GM21576 (cell line): ENCODE measurements around the gene NUAK2.
A peak's percentile ranks its signal among the peaks of the same experiment; 100 is the strongest.

Source experiments
- ATAC-seq: cut with Tn5 transposase; IDR thresholded peaks from one replicate; pipeline ENCODE4 v1.9.1; 2021; ENCODE audit warnings: mild to moderate bottlenecking, moderate library complexity; ENCODE audit not compliant: unreplicated experiment

Gene NUAK2

GRCh38 chr1:205275916-205276688 is 45.4 kb downstream of the NUAK2 start:
- ATAC-seq = no peak

DNA sequence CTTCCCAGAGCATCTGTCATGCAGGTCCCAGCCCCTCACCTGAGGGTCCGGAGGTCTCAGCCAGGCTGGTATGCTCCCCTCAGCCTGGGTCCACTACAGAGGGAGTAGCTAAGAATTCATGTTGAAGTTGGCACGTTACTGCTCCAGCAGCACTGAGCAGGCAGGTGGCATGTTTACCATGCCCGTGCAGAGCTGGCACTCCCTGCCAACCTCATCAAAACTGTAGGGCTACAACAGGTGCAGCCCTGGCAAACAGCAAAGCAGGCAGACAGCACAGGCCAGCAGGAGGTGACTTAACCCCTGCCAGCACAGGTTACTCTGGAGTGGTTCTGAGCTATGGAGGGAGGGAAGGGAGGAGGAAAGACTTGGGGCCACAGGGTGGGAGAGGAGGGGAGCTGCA is 46.4 kb downstream of the NUAK2 start:
- no peak for ATAC-seq

- no peak for ATAC-seq
These were observed 47.4 kb downstream of the NUAK2 start for GRCh38 chr1:205274041-205274691.

GRCh38 chr1:205273551-205273982 is 48.0 kb downstream of the NUAK2 start:
- peak; percentile 73 for ATAC-seq

DNA sequence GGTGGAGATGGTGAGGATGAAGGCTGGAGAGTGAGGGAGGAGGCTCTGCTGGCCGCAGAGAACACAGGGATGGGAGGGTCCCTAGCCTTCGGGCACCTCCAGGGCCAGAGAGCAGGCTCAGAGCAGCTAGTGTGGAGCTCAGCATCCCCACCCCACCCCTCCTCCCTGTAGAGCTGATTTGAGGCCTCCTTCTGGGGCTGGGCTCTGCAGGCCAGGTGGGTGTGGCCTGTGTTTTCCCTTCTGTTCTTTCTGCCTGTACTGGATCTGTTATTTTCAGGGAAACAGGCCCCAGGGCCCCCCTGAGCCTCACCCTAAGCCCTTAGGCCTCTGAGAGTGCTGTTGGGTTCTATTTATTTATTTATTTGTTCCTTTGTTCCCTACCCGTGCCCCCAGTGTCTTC is 49.0 kb downstream of the NUAK2 start:
- no peak for ATAC-seq

- ATAC-seq = no peak
These were observed 49.8 kb downstream of the NUAK2 start for GRCh38 chr1:205271745-205272144.

DNA sequence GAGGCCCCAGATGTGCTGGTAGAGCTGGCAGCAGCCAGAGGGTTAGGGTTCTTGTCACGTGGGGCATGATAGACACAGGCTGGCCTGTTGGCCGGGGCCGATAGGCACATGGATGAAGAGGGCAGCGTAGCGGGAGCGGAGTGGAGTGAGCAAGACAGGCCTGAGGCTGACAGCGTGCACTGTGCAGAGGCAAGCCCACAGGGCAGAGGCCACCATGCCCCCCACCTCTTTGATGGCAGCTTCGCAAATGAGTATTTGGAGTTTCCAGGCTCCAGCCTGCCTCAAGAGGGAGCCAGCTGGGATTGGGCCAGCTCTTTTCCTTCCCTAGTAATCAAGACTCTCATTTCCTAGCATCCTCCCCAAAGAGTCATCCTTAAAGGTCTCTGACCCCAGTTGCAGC is 50.3 kb downstream of the NUAK2 start:
- ATAC-seq = no peak

DNA sequence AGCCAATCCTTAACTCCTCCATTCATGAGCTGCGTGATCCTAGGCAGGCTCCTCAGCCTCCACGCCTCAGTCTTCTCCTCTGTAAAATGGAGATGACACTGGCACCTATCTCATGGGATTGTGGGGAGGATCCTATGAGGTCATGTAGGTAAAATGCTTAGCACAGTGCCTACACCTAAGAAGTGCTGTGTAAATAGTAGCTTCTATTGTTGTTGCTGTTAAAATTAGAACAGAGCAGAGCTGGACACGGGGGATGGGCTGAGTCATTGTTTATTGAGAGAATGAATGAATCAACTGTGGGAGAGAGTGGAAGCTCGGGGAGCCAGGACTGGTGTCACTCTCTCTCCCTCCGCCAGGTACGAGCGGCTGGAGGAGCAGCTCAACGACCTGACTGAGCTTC is 50.8 kb downstream of the NUAK2 start:
- ATAC-seq = no peak

GRCh38 chr1:205270271-205270670 is 51.3 kb downstream of the NUAK2 start:
- ATAC-seq = no peak

DNA sequence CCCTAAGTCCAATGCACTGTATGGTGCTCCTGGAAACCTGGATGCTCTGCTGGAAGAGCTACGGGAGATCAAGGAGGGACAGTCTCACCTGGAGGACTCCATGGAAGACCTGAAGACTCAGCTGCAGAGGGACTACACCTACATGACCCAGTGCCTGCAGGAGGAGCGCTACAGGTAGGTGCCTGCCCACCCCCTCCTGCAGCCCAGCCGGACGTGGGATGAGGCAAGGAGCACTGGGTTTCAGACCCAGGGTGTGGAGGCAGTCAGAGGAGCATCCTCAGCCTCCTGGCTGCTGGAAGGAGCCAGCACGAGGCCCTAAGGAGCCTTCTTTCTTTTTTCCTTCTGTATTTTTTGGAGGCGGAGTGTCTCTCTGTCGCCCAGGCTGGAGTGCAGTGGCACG is 51.8 kb downstream of the NUAK2 start:
- no peak for ATAC-seq

- no peak for ATAC-seq
These were observed 52.5 kb downstream of the NUAK2 start for GRCh38 chr1:205268846-205269680.

DNA sequence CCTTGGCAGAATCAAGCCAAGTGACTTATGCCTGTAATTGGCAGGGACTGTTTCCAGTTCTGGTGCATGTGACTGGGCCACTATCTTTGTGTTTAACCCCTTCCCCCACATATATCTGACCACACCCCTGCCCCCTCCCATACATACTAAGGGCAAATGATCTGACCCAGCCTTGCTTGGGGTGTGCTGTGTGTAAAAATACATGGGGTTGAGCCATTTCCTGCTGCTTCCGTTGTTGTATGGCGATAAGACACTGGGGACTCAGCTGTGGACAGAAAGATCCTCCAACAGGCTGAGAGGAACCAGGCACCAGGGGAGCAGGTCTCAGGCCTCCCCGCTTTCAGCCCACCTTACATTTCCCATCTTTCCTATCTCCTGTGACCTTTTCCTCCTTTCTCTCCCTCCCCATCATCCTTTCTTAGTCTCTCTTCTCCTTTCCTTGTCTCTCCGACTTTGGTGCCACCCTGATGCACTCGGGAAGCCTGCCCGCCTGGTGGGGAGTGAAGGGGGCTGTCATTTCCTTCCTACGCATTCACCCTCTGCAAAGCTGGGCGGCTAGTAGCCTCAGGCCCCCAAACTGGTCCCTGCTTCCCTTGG is 54.1 kb downstream of the NUAK2 start:
- ATAC-seq = no peak

DNA sequence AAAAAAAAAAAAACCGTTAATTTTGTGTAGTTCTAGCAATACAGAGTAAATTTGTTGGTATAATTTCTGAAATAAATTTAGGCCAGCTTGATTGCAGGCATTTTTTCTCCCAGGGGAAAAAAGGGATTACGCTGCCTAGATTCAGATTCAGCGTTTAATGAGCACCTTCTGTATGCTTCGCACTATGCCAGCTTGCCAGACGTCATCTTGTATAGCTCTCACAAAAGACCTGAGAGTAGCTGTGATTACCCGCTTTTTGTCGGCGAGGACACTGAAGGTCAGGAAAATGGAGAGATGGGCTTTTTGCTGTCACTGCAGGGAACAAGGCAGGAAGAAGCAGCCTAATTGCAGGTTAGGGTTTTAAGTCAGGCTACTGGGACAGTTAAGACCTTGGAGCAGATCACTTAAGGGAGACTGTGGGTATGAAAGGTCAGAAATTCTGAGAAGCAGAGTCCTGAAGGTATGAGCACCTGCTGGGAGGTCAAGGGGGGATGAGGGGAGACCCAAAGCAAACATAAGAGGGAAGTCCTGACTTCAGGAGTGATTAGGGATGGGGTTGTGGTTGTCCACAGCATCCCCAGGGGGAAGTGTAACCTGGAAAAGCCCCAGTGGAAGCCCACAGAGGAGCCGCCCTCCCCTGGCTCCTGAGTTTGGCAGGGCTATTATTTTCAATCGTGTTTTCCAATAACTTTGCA is 54.8 kb downstream of the NUAK2 start:
- no peak for ATAC-seq

GRCh38 chr1:205263580-205264190 is 57.9 kb downstream of the NUAK2 start:
- ATAC-seq = no peak

GRCh38 chr1:205262731-205263171 is 58.8 kb downstream of the NUAK2 start:
- ATAC-seq = no peak

- ATAC-seq = no peak
These were observed 59.4 kb downstream of the NUAK2 start for GRCh38 chr1:205261946-205262691.

DNA sequence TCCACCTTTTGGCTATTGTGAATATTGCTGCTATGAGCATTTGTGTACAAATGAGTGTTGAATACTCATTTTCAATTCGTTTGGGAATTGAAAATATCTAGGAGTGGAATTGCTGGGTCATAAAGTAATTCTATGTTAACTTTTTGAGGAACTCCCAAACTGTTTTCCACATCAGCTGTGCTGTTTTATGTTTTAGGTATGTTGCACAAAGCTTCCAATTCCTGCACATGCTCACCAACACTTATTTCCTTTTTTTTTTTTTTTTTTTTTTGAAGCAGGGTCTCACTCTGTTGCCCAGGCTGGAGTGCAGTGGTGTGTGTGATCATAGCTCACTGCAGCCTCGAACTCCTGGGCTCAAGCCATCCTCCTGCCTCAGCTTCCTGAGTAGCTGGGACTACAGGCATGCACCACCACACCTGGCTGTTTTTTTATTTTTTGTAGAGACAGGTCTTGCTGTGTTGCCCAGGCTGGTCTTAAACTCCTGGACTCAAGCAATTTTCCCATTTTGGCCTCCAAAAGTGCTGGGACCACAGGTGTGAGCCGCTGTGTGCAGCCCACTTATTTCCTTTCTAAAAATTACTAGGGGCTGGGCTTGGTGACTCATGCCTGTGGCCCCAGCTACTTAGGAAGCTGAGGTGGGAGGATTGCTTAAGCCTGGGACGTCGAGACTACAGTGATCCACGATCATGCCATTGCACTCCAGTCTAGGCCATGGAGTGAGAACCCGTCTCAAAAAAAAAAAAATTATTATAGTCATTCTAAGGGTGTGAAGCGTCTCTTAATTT is 60.4 kb downstream of the NUAK2 start:
- ATAC-seq = no peak

DNA sequence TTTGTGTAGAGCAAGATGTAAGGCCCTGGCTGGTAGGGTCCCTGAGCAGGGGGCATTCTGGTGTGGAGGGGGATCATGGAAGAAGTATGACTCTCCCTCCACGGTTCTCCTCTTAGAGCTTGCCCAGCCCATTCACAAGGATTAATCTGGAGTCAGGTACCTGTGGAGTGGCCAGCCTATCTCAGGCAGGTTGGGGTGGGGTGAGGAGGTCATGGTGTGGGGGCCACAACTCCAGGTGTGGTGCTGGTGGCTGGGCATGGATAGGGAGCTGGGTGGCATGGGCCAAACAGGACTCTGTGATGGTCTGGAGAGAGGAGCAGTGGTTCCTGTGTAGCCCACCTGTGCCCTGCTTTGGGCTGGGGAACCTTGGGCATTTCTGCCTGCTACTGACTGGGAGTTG is 61.5 kb downstream of the NUAK2 start:
- no peak for ATAC-seq
